Smooth muscle cell of bladder (primary cell): ENCODE measurements around the gene COL7A1. TPM values are rescaled to one million over a fixed set of nuclear protein-coding genes. Genes with fewer than 3 reads are reported as not detected.

Experiments
- total RNA-seq: library from RNA; depleted of rRNA; stranded (reverse); fragments of >200 nt; gene quantifications from 2 replicates; pipeline ENCODE4 v1.2.3, GENCODE V29; 2014

The COL7A1 gene
- 31.6 and 46.1 TPM in 2 replicates for total RNA-seq

GRCh38 chr3:48595075-48595525, at the start of gene COL7A1:
Gene COL7A1, minus strand, starts transcription at chr3:48595329. Its CDS starts 170 bp downstream, at chr3:48595159.

GRCh38 chr3:48635222-48636021, 40.3 kb upstream of the COL7A1 start, which contains the start of gene SLC26A6:
Gene SLC26A6, minus strand, starts transcription at chr3:48635461. Its CDS starts 68 bp downstream, at chr3:48635393.

GRCh38 chr3:48621461-48621869, 26.3 kb upstream of the COL7A1 start, which contains the start of gene TMEM89:
Gene TMEM89, minus strand, starts transcription at chr3:48621769. Its CDS starts 13 bp downstream, at chr3:48621756.

GRCh38 chr3:48609088-48610005, 14.2 kb upstream of the COL7A1 start, which contains the start of gene UQCRC1:
Gene UQCRC1, minus strand, starts transcription at chr3:48609646. Its CDS starts 26 bp downstream, at chr3:48609620.

GRCh38 chr3:48563382-48563918, 31.7 kb downstream of the COL7A1 start, which contains the start of gene UCN2:
Gene UCN2, minus strand, starts transcription at chr3:48563781. Its CDS starts 657 bp downstream, at chr3:48563124.

GRCh38 chr3:48556796-48557626, 38.1 kb downstream of the COL7A1 start, which contains the start of gene PFKFB4:
Gene PFKFB4, minus strand, starts transcription at chr3:48556803. Its CDS starts 26 bp downstream, at chr3:48556777.

Other genes starting within 250 kb of the COL7A1 start
- not detected in 2 replicates for gene FBXW12, start 223.1 kb downstream of the COL7A1 start, total RNA-seq
- 24.6 and 42.2 TPM in 2 replicates for gene PLXNB1, start 165.2 kb downstream of the COL7A1 start, total RNA-seq
- gene CCDC51, start 155.2 kb downstream of the COL7A1 start, total RNA-seq: 19.2 and 26.5 TPM in 2 replicates
- 315 and 384 TPM in 2 replicates for gene TMA7, start 155.1 kb downstream of the COL7A1 start, total RNA-seq
- 2.8 and 4.0 TPM in 2 replicates for gene ATRIP, start 148.6 kb downstream of the COL7A1 start, total RNA-seq
- 101 and 102 TPM in 2 replicates for gene SHISA5, start 91.2 kb downstream of the COL7A1 start, total RNA-seq
- 6.0 and 29.4 TPM in 2 replicates for gene PFKFB4, start 38.5 kb downstream of the COL7A1 start, total RNA-seq
- gene UCN2, start 31.5 kb downstream of the COL7A1 start, total RNA-seq: 0.83 and 1.00 TPM in 2 replicates
- gene UQCRC1, start 14.3 kb upstream of the COL7A1 start, total RNA-seq: 241 and 286 TPM in 2 replicates
- gene TMEM89, start 26.4 kb upstream of the COL7A1 start, total RNA-seq: not detected in 2 replicates
- 28.9 and 31.1 TPM in 2 replicates for gene SLC26A6, start 40.1 kb upstream of the COL7A1 start, total RNA-seq
- 1.00 and 1.6 TPM in 2 replicates for gene CELSR3, start 67.6 kb upstream of the COL7A1 start, total RNA-seq
- 9.1 and 9.2 TPM in 2 replicates for gene NCKIPSD, start 90.6 kb upstream of the COL7A1 start, total RNA-seq
- 38.3 and 39.1 TPM in 2 replicates for gene IP6K2, start 121.9 kb upstream of the COL7A1 start, total RNA-seq